HG02588 (cell line): ENCODE data around the gene ARSG.
"Not testable (repeated sequence)": the region's sequence is repeated elsewhere in the genome, so short reads cannot be mapped to it uniquely, and the experiment has no call there.

Experiments
- ATAC-seq: cut with Tn5 transposase; IDR thresholded peaks from one replicate; pipeline ENCODE4 v1.9.1; 2021; ENCODE audit warnings: mild to moderate bottlenecking, moderate library complexity; ENCODE audit not compliant: unreplicated experiment

Gene ARSG

DNA sequence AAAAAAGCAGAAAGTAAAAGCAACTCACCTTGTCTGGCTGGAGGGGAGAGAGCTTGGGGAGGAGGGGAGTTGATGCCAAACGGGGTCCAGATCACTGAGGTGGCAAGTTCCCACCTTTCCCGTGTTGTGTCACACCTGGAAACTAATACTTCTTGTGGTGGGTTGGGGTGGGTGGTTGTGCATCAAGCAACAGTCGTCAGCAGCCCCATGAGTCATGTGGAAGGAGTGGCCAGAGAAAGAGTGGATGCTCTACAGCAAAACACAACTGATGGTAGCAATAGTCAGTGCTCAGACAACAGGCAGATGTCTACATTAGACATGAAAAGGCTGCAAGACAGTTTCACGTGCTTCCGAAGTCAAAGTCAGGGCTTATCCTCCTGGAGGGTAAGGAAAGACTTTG lies 35.4 kb downstream of the ARSG start:
- no peak for ATAC-seq

DNA sequence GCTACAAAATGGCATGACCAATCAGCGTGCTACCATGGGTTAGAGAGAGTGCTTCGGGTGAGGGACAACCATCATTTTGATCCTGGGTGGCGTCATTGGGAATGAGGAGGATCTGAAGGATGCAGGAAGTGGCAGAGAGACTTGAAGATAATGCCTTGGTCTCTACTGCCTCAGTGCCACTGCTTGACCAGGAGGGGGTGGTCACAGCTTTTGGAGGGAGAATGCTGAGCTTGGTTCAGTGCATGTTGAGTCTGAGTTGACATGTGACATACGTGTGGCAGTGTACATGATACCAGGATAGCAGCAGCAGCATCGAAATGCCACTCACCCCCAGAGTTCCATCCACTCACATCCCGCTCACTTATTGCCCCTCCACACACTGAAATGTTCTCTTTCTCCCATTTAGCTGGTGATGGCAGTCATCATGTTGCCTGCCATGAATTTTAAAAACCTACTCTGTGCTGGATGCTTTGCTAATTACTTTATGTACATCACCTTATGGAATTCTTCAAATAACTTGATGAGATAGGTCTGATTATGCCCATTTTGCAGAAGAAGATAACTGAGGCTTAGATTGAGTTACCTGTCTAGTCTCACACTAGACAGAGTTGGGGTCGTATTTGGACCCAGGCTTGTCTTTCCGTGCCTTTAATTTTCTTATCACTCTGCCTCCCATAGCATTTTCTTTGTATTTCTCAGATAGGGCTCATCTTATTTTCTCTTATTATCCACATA lies 36.7 kb downstream of the ARSG start:
- ATAC-seq = no peak

DNA sequence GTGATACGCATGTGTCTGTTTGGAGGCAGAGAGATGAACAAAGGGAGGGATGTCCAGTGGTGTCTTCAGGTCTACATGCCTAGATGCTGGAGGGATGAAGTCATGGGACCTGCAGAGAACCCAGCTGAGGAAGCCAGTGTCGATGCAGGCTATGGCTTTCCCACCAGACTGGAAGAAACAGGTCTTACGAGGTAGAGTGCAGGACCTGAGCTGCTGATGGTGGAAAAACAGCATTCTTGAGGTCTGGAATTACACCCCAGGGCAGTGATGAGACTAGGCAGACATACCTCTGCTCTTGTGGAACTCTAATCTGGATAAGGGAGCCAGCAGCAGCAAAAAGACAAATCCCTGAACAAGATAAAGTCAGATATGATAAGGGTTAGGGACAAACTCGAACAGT lies 37.4 kb downstream of the ARSG start:
- no peak for ATAC-seq

DNA sequence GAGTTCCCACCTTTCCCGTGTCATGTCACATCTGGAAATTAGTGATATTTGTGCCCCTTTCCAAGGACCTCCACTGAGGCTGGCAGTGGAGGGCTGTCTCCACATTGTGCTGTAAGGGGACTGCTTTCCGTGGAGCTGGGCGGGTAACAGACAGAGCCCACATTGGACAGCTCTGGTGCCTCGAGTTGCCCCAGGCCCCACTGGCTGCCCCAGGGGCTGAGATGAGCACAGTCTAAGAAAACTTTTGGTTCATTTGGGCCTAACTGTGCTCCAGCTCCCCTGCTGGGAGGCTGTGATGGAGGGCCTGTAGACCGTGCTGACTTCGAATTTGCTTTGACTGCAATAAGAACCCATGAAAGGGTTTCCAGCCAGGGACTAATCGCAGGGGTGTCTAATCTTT lies 38.0 kb downstream of the ARSG start:
- ATAC-seq = no peak

DNA sequence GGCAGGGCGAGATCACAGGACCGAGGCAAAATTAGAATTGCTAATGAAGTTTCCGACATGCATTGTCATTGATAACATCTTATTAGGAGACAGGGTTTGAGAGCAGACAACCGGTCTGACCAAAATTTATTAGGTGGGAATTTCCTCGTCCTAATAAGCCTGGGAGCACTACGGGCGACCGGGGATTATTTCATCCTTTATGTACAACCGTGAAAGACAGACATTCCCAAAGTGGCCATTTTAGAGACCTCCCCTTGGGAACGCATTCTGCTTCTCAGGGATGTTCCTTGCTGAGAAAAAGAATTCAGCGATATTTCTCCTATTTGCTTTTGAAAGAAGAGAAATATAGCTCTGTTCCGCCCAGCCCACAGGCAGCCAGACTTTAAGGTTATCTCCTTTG lies 40.6 kb downstream of the ARSG start:
- not testable (repeated sequence) for ATAC-seq

DNA sequence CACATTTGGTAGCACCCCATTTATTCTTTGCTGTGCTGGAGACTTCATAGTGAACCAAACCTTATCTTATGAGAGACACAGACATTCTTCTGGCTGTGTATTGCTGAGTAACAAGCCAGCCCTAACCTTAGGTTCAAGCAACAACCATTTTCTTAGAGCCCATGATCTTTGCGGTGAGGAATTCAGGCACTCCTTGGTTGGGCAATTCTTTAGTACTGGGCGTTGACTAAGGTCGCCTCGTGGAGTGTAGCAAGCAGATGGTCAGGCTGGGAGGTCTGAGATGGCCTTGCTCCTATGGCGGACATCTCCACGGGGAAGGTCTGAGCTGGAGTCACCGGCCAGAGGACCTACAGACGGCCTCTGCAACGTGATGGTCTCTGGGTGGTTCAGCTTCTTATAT lies 43.1 kb downstream of the ARSG start:
- ATAC-seq = no peak

DNA sequence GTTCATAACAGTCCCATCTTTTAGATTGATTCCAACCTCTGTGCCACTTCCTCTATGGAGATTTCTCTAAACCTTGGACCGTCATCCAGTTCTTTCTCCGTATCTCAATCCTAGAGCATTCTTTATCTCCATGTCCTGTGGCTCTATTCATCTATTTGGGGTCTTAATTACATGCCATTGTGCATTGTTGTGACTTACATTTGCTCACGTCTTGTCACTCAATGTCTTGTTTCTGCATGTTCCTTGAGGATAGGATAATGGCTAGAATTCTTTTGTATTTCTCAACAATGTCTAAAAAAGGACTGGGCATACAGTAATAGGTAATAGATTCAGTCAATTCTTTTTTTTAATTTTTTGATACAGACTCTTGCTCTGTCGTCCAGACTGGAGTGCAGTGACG lies 50.2 kb downstream of the ARSG start:
- ATAC-seq = no peak

DNA sequence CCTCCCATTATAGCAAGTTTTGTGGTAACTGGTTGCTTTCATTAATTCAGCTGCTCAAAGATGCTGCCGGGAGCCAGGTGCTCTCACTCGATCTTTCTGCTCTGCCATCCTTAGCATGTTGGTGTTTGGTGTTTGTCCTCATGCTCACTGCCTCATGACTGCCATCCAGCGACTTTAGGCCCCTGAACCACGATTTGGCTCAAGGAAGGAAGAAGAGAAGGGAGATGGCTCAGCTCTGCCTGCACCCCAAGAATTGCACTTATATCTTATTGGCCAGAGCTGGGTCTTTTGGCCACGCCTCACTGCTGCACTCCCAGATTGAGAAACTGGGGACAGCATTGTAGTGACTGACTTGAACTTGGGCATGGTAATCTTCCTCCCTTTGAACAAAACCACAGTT lies 52.7 kb downstream of the ARSG start:
- ATAC-seq = no peak

DNA sequence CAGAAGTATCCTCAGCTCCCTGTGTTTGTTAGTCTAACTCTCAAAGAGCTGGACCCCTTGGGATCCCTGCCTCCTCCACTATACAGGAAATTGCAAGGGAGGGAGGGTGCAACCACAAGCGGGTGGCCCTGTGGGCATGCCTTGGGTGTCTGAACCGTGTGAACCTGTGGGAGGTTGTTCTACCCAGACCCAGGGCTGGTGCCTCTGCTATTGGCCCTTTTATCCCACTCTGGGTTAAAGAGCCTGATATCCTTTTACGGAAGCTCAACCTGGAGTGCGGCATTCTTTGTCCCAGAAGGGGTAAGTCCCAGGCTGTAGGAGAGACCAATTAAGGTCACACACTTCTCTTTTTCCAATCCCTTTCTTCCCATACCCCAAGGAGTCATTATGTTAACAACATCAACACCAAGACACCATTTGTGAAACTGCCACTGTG lies 53.4 kb downstream of the ARSG start:
- ATAC-seq = no peak

DNA sequence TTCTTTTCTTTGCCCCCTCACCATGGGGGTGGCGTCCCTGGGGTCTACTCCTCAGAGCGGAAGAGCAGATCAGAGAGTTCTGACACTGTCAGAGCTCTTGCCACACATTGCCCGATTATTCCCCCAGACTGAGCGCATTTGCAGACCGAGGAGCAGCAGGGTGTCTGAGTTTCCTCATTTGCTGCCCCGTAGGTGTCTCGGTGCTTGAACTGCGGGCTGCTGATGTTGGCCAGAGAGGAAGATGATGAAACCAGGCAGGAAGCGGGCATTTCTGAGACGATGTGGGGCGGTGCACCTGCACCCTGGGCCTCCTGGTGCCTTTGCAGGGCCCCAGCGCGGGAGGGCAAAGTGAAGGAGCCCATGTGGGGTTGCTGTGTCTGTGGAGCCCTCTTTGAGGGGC lies 55.2 kb downstream of the ARSG start:
- ATAC-seq = peak; percentile 68

DNA sequence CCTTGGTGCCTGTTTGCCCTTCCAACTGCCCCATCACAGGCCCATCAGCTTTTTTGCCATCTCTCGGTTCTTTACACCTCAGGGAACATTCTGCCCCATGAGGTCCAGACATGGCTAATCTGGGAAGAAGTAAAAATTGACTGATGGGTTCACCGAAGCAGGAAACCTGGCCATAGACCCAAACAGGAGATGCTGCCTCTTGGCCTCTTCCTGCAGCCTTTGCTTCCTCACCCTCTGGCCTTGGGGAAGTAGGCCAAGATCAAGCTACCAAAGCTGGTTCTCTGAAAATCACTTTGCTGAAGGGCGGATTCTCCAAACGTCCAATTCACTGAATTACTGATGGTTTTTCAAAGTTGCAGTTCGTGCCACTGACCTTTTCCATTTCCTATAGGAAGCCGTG lies 56.1 kb downstream of the ARSG start:
- ATAC-seq = no peak

DNA sequence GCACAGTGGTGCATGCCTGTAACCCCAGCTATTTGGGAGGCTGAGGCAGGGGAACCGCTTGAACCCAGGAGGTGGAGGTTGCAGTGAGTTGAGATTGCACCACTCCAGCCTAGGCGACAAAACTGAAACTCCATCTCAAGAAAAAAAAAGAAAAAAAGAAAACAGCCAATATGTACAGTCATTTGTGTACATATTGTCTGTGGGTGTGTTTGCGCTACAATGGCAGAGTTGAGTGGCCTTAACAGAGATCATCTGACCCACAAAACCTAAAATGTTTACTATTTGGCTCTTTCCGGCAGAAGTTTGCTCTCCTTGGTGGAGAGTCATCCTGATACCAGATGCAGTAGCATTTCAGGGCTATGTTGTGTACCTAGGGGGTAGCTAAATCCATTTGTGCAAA lies 57.9 kb downstream of the ARSG start:
- no peak for ATAC-seq

DNA sequence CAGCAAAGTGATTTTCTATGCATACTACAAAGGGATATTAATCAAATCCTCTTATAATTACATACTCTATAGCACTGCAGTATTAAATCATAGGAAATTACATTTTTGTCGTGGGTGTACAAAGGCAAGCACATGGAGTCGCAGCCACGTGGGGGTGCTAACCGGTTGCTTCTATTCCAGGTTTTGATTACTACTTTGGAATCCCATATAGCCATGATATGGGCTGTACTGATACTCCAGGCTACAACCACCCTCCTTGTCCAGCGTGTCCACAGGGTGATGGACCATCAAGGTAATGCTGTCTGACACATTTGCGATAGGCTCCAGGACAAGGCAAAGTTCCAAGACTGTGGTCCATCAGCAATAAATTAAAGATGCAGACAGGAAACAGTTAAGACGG lies 60.1 kb downstream of the ARSG start:
- ATAC-seq = no peak

DNA sequence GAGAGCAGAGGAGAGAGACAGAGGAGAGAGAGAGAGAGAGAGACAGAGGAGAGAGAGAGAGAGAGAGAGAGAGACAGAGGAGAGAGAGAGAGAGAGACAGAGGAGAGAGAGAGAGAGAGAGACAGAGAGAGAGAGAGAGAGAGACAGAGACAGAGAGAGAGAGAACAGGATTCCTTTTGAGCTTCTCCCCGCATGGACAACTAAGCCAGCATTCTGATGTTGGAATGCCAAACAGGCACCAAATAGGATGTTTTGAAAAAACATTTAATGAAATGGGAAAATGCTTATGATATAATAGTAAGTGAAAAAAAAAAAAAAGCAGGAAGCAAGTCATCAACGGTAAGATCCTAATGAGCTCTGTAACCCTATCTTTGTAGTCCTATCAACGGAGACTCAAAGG lies 60.7 kb downstream of the ARSG start:
- no peak for ATAC-seq

DNA sequence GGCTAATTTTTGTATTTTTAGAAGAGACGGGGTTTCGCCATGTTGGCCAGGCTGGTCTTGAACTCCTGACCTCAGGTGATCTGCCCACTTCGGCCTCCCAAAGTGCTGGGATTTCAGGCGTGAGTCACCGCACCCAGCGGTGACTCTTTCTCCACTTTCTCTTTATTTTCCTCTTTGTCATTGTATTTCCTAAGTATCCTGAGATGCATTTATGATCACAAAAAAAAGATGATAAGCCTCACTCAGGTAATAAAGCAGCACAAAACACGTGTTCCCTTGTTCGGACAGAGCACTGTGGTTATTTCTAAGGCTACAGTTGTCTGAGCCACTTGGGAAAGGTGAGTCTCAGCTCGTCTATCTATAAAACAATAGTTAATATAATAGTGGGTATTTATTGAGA lies 61.4 kb downstream of the ARSG start:
- ATAC-seq = not testable (repeated sequence)

DNA sequence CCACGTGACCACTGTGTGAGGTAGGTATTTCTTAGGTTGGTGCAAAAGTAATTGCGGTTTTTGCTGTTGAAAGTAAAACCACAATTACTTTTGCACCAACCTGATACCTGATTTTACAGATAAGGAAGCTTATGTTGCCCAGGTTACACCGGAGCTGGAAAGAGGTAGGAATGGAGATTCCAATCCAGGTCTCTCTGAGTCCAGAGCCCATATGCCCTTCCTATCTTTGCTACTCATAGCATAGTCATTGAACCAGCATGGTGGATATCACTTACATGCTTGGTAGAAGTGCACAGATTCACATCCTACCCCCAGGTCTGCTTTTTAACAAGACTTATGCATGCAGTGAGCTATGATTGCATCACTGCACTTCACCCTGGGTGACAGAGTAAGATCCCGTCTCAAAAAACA lies 61.8 kb downstream of the ARSG start:
- no peak for ATAC-seq

DNA sequence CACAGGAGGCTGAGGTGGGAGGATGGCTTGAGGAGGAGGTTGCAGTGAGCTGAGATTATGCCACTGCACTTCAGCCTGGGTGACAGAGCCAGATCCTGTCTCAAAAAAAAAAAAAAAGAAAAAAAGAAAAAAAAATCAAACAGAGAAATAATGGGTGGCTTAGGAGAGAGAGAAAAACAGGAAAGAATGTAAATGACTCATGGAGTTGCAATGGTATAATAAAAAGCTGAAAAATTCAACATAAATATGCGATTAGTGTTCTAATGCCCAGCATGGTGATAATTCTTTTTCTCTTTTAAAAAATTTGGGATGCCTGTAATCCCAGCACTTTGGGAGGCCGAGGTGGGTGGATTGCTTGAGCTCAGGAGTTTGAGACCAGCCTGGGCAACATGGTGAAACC lies 63.0 kb downstream of the ARSG start:
- ATAC-seq = not testable (repeated sequence)

DNA sequence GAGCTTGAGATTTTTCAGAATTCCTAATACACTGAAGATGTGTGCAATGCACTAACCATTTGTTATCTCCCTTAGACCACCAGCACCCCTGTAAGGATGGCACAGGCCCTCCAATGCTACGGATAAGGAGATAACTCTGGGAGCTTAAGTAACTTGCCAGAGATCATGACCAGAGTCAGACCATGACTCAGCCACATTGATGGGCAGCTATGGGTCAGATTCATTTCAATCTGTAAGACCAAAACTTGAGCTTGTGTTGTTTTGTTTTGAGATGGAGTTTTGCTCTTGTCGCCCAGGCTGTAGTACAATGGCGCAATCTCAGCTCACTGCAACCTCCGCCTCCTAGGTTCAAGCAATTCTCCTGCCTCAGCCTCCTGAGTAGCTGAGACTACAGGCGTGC lies 63.8 kb downstream of the ARSG start:
- not testable (repeated sequence) for ATAC-seq

DNA sequence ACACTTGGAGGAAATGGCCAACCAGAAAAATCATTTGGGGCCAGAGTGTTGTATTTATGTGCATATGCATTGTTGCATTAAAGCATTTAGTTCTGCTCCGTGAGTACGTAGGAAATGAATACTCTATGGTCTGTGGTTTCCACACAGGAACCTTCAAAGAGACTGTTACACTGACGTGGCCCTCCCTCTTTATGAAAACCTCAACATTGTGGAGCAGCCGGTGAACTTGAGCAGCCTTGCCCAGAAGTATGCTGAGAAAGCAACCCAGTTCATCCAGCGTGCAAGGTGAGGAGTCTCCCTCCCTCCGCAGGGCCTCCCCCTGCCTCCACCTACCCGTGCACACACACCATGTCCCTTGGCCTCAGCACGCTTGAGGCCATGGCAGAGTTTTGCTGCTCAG lies 65.2 kb downstream of the ARSG start:
- ATAC-seq = peak; percentile 65

DNA sequence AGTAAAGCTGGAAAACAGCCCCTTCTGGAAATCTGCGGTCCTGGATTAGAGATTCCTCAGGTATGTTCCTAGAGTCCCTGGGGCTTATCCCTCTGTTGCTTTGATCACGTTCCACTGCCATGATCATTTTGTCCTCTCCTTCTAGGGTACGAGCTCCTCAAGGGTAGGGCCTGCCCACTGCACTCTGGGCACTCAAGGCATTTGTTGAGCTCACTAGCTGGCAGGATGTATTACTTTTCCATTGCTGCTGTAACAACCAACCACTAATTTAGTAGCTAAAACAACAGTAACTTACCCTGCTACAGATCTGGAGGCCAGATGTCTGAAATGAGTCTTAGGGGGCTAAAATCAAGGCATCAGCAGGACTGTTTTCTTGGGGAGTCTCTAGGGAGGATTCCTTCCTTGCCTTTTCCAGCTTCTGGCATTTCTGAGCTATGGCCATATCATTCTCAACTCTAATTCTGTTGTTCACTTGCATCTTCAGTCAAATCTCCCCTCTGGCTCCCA lies 65.7 kb downstream of the ARSG start:
- ATAC-seq = no peak

DNA sequence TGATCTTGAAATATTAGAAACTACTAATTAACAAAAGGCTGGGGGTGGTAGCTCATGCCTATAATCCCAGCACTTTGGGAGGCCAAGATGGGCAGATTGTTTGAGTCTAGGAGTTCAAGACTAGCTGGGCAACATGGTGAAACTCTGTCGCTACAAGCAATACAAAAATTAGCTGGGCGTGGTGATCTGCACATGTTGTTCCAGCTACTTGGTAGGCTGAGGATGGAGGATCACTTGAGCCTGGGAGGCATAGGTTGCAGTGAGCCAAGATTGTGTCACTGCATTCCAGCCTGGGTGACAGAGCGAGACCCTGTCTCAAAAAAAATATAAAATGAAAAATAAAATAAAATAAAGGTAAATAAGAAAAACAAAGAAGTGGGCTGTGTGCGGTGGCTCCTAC lies 66.6 kb downstream of the ARSG start:
- no peak for ATAC-seq

DNA sequence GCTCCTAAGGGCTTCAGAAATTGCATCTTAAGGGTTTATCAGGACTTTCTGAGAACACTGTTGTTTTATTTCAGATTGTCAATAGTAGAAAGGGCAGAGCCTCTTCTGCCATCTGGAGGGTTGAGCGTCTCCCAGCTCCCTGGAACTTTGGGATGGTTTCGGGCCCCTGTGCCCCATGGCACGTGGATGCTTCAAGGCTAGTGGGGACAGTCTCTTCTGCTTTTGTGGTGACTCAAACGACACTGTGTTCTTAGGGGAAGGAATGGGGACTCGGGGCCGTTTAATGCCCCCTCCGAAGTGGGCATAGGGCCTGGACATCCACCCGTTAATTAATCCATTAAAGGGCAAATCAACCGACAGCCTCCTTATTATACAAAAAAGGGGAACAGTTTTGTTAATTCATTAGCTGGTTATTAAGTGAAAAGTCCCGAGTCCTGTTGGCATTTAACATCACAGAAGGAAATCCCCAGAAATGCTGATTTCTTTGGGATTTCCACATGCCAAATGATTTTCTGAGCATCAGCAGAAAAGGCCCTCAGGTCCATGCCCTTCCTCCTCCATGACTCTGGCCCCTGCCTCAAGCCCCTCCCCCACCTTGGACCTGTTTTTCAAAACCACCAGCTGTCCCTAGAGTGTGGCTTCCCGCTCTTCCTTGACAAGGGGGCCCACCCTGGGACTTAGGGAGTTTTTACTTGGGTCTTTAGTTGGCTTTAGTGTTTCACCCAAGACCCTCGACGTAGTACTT lies 68.7 kb downstream of the ARSG start:
- no peak for ATAC-seq
